DND-41 (cell line): Measurements from ENCODE around the gene LGALS7.
"Not testable (repeated sequence)": the region's sequence is repeated elsewhere in the genome, so short reads cannot be mapped to it uniquely, and the experiment has no call there.

Source experiments
- ATAC-seq: fragments of 200-7000 bp; cut with Tn5 transposase; 3 replicates; pipeline ENCODE4 v1.9.1; 2021; ENCODE audit warnings: low read depth; ENCODE audit not compliant: insufficient read depth
- DNase-seq: peaks from one replicate; pipeline ENCODE4 v3.0.0-alpha.2; 2020
- H2AFZ ChIP-seq: 2 replicates; pipeline ENCODE4 v1.6.0; 2012; ENCODE audit warnings: low read depth, low read length
- H3K27ac ChIP-seq: 2 replicates; pipeline ENCODE4 v1.5.1; 2012; ENCODE audit warnings: low read length, inconsistent platforms
- H3K27me3 ChIP-seq: fragments of 200-600 bp; sonication (generic); 2 replicates; pipeline ENCODE4 v1.6.0; 2012; ENCODE audit warnings: low read length, mild to moderate bottlenecking, inconsistent platforms; ENCODE audit not compliant: insufficient read depth, poor library complexity
- H3K36me3 ChIP-seq: 2 replicates; pipeline ENCODE4 v1.5.1; 2012; ENCODE audit warnings: low read length, inconsistent platforms; ENCODE audit not compliant: insufficient read depth
- H3K4me1 ChIP-seq: 2 replicates; pipeline ENCODE4 v1.5.1; 2012; ENCODE audit warnings: mild to moderate bottlenecking, low read length; ENCODE audit not compliant: insufficient read depth
- H3K4me2 ChIP-seq: 2 replicates; pipeline ENCODE4 v1.6.0; 2012; ENCODE audit warnings: mild to moderate bottlenecking, moderate library complexity, low read length, inconsistent platforms; ENCODE audit not compliant: insufficient read depth
- H3K4me3 ChIP-seq, 2 experiments: fragments of 200-600 bp in 1 of 2; shearing (Covaris generic) in 1 of 2; 2 replicates each; pipeline ENCODE4 v1.5.1; 2012 to 2016; ENCODE audit warnings: inconsistent platforms in 2 of 2, low read length in 2 of 2, mild to moderate bottlenecking in 2 of 2, low read depth in 1 of 2, moderate library complexity in 1 of 2
- H3K79me2 ChIP-seq: 2 replicates; pipeline ENCODE4 v1.6.0; 2012; ENCODE audit warnings: low read length, inconsistent platforms; ENCODE audit not compliant: insufficient read depth
- H3K9ac ChIP-seq: 2 replicates; pipeline ENCODE4 v1.6.0; 2012; ENCODE audit warnings: low read depth, mild to moderate bottlenecking, inconsistent platforms, low read length, moderate library complexity
- H3K9me3 ChIP-seq: 2 replicates; pipeline ENCODE4 v1.5.1; 2012; ENCODE audit warnings: low read length, moderate library complexity, mild to moderate bottlenecking, inconsistent platforms; ENCODE audit not compliant: insufficient read depth, severe bottlenecking
- H4K20me1 ChIP-seq: 2 replicates; pipeline ENCODE4 v1.6.0; 2012; ENCODE audit warnings: low read length; ENCODE audit not compliant: insufficient read depth
- EZH2 ChIP-seq: IDR thresholded peaks from 3 replicates; pipeline ENCODE4 v1.6.1; 2012; ENCODE audit warnings: borderline replicate concordance, low read depth, mild to moderate bottlenecking, moderate library complexity, low read length, inconsistent platforms; ENCODE audit not compliant: severe bottlenecking
- TF ChIP-seq, protein P1 (sequence below): IDR thresholded peaks from 2 replicates; pipeline ENCODE4 v1.5.1; 2012; ENCODE audit warnings: borderline replicate concordance, low read length, moderate library complexity, mild to moderate bottlenecking; ENCODE audit not compliant: poor library complexity, severe bottlenecking; ENCODE audit errors: extremely low read depth

The LGALS7 gene

DNA sequence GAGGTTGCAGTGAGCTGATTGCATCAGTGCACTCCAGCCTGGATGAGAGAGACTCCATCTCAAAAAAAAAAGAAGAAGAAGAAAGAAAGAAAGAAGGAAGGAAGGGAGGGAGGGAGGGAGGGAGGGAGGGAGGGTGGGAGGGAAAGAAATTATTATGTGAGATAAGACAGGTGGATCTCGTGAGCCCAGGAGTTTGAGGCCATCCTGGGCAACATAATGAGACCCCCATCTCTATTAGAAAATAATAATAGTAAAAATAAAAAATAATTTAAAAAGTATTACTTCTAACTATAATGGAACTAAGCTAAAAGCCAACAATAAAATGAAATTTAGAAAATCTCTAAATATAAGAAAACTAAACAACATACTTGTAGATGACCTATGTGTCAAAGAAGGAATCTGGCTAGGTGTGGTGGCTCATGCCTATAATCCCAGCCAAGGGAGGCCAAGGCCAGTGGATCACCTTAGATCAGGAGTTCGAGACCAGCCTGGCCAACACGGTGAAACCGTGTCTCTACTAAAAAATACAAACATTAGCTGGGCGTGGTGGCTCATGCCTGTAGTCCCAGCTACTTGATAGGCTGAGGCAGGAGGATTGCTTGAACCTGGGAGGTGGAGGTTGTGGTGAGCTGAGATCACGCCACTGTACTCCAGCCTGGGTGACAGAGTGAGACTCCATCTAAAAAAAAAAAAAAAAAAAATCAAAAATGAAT, 12.4 kb downstream of the LGALS7 start:
- not testable (repeated sequence) for ATAC-seq, H3K4me2 ChIP-seq, H3K9ac ChIP-seq, H3K36me3 ChIP-seq, H3K4me3 ChIP-seq, H3K79me2 ChIP-seq, H3K9me3 ChIP-seq, H2AFZ ChIP-seq, DNase-seq, H3K27me3 ChIP-seq, H3K4me1 ChIP-seq, H3K27ac ChIP-seq, H4K20me1 ChIP-seq

DNA sequence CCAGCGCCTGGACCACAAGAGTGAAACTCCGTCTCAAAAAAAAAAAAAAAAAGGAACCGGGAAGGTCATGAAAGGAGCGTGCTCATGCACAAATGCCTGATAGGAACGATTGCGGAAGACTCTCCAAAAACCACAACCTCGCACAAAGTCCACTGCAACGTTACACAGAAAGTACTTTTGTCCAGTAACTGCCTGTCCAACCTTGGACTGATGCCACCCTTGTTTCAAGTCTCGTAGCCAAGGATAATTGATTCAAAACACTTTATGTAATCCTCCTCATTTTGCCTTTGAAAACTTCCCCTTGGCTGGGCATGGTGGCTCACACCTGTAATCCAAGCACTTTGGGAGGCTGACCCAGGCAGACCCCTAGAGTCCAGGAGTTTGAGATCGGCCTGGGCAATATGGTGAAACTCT, 13.7 kb downstream of the LGALS7 start:
- H3K4me1 ChIP-seq = no peaks in the 10 kb centered on the region
- H3K9me3 ChIP-seq = no peaks in the 10 kb centered on the region

DNA sequence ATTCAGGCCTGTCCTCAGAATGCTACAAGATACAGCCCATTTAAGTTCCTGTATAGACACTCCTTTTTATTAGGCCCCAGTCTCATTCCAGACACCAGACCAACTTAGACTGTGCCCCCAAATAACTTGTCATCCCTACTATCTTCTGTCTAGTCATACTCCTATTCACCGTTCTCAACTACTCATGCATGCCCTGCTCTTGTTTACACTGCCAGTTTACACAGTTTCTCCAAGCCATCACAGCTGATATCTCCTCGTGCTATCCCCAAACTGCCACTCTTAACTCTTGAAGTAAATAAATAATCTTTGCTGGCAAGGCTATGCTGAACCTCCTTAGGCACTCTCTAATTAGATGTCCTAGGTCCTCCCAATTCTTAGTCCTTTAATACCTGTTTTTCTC, 19.1 kb downstream of the LGALS7 start:
- not testable (repeated sequence) for H2AFZ ChIP-seq, H3K27me3 ChIP-seq, H3K9me3 ChIP-seq, ATAC-seq, H3K9ac ChIP-seq, DNase-seq, H3K79me2 ChIP-seq, H3K27ac ChIP-seq, H3K36me3 ChIP-seq, H3K4me1 ChIP-seq, H3K4me3 ChIP-seq, H4K20me1 ChIP-seq, H3K4me2 ChIP-seq

More for the DNA sequence above, 13.7 kb downstream of the LGALS7 start:
- Histone ChIP-seq H4K20me1 (no peaks in the 10 kb centered on the region), H2AFZ (no peak overlapping the region), H3K9ac (no peak overlapping the region), H3K4me3 (no peak overlapping the region), H3K27me3 (no peaks in the 10 kb centered on the region), H3K27ac (no peak overlapping the region), H3K79me2 (no peaks in the 10 kb centered on the region), H3K36me3 (no peaks in the 10 kb centered on the region), H3K4me2 (no peak overlapping the region)
- DNase-seq (no peak), ATAC-seq (no peak)
- TF ChIP-seq EZH2 = no peak
- TF ChIP-seq, protein P1, sequence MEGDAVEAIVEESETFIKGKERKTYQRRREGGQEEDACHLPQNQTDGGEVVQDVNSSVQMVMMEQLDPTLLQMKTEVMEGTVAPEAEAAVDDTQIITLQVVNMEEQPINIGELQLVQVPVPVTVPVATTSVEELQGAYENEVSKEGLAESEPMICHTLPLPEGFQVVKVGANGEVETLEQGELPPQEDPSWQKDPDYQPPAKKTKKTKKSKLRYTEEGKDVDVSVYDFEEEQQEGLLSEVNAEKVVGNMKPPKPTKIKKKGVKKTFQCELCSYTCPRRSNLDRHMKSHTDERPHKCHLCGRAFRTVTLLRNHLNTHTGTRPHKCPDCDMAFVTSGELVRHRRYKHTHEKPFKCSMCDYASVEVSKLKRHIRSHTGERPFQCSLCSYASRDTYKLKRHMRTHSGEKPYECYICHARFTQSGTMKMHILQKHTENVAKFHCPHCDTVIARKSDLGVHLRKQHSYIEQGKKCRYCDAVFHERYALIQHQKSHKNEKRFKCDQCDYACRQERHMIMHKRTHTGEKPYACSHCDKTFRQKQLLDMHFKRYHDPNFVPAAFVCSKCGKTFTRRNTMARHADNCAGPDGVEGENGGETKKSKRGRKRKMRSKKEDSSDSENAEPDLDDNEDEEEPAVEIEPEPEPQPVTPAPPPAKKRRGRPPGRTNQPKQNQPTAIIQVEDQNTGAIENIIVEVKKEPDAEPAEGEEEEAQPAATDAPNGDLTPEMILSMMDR = no peak

DNA sequence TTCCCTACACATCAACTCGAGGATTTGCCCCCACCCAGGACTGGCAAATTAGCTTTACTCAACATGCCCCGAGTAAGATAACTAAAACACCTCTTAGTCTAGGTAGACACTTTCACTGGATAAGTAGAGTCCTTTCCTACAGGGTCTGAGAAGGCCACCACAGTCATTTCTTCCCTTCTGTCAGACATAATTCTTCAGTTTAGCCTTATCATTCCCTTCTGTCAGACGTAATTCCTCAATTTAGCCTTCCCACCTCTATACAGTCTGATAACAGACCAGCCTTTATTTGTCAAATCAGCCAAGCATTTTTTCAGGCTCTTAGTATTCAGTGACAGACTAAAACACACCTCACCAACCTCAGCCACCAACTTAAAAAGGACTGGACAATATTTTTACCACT, 19.5 kb downstream of the LGALS7 start:
- not testable (repeated sequence) for H3K27ac ChIP-seq, H4K20me1 ChIP-seq, H3K9me3 ChIP-seq, H3K36me3 ChIP-seq, H3K4me3 ChIP-seq, H3K4me1 ChIP-seq, H3K79me2 ChIP-seq, DNase-seq, H3K27me3 ChIP-seq, H3K4me2 ChIP-seq, ATAC-seq, H2AFZ ChIP-seq, H3K9ac ChIP-seq

- no peak for DNase-seq
These were observed 28.0 kb downstream of the LGALS7 start for GRCh38 chr19:38745316-38745715.

More at GRCh38 chr19:38745316-38745715, 28.0 kb downstream of the LGALS7 start:
- no peak overlapping the region for H3K4me3 ChIP-seq
- no peaks in the 10 kb centered on the region for H3K27me3 ChIP-seq
- ATAC-seq = no peak
- no peaks in the 10 kb centered on the region for H3K9me3 ChIP-seq
- H3K79me2 ChIP-seq = no peaks in the 10 kb centered on the region
- H3K9ac ChIP-seq = no peak overlapping the region
- no peak overlapping the region for H2AFZ ChIP-seq
- no peaks in the 10 kb centered on the region for H4K20me1 ChIP-seq
- TF ChIP-seq, protein P1 = no peak
- TF ChIP-seq EZH2 = no peak
- H3K36me3 ChIP-seq = no peaks in the 10 kb centered on the region
- H3K4me2 ChIP-seq = no peak overlapping the region
- no peaks in the 10 kb centered on the region for H3K4me1 ChIP-seq
- no peak overlapping the region for H3K27ac ChIP-seq
